CD4-positive, alpha-beta T cell treated with Interleukin-4 for 4 hours (primary cell): Measurements from ENCODE around the gene SPTBN5.

Experiments
- DNase-seq: peaks from one replicate; pipeline ENCODE4 v3.0.0-alpha.2; 2020

SPTBN5 gene

DNA sequence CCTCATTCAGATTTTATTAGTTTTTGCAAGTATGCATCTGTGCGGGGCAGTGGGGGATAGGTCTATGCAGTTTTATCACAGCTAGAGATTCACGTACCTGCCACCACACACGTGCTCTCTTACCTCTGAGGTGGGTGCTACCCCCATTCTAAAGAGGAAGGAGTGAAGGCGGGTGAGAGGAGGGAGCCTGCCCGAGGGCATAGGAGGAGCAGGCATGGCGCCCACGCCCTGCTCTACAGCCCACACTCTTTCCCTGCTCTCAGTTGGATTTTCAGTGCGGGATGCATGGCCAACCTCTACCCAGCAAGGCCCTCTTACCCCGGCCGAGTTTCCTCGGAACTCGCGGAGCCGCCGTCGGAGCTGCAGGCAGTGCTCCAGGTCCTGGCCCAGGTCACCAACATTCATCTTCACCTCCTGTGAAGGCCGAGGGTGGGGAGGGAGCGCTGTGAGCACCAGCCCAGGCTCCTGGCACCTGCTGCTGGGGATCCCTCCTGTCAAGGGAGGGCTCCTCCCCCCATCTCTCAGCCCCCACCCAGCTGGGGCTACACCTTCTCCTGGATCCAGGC, 28.3 kb downstream of the SPTBN5 start:
- DNase-seq: no peak

- DNase-seq: no peak
These were observed 31.2 kb downstream of the SPTBN5 start for GRCh38 chr15:41862515-41863116.

- no peak for DNase-seq
These were observed 32.0 kb downstream of the SPTBN5 start for GRCh38 chr15:41861736-41862356.

- no peak for DNase-seq
These were observed 33.6 kb downstream of the SPTBN5 start for GRCh38 chr15:41860049-41860828.

DNA sequence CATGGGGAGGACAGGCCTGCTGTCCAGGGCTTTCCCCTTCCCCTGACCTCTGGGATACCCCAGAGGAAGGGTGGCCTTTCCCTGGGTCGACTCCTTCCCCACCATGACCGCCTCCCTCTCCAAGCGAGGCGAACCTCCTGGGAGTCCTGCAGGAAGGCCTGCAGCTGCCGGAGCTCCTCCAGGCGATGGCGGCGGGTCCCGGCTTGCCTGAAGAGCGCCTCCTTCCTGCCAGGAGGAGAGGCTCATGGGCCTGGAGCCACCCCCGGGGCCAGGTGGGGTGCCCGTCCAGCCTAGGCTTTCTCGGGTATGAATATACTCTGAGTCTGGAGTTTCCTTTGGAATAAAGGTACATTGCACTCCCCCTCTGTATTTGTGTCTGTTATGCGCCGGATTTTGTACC, 35.1 kb downstream of the SPTBN5 start:
- no peak for DNase-seq

DNA sequence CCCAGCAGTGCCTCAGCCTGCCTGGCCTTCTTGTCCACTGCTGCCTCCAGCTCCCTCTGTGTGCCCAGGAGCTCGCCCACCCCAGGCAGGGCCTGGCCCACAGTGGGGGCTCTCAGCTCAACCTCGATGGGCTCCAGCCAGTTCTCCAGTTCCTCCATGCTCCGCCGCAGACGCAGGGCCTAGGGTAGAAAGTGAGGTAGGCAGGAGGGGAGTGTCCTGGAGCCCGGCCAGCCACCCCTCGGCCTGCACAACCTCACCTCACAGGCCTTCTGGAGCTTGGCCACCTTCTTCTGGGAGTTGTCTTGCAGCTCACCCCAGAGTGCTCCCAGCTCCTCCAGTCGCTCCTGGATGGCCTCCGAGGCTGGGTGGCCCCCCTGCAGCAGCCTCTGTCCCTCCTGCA, 36.5 kb downstream of the SPTBN5 start:
- no peak for DNase-seq

GRCh38 chr15:41856716-41857115, 37.1 kb downstream of the SPTBN5 start:
- DNase-seq: no peak

DNA sequence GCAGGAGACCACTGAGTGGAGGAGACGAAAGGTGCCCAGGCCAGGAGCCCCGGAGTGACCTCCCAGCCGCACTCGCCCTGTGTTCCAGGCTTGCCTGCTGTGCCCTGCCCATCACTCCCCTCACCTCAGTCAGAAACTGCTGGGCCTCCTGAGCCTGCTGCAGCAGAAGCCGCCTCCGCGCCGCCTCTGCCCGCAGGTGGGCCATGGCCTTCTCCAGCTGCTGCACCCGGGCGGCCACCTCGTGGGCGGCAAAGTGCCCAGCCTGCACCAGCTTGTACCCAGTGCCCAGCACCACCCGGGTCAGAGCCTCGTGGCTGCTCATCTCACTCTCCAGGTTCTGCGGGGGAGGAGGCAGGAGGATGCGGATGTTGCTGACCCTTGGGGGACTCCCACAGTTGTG, 37.6 kb downstream of the SPTBN5 start:
- DNase-seq: no peak

DNA sequence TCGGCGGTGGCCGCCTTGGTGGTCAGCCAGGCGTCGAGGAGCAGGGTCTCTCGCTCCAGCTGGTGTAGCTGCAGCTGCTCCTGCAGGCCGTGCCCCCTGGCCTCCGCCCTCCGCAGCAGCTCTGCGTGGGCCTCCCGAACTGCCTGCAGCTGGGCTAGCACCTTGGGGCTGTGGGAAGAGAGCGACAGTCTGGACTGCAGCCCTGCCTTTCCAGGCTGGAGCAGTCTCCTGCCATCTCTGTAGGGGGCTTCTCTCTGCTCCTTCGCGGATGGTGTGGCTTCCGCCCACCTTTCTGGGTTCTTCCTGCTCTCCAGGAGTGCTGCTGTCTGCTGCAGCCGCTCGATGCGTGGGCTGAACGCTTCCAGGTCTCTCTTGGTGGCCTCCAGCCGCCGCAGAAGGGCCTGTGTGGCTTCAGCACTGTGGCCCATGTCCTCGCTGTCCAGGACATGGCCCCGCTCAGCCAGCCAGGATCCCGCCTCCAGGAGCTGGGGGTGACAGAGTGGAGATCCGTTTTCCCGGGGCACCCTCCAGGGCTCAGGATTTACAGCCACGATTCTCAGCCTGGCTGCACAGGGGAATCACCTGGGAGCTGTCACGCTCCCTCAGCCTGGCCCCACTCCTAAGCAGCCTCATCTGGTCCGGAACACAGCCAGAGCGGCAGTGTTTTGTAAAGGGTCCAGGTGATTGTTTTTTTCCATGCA, 38.4 kb downstream of the SPTBN5 start:
- DNase-seq: no peak

DNA sequence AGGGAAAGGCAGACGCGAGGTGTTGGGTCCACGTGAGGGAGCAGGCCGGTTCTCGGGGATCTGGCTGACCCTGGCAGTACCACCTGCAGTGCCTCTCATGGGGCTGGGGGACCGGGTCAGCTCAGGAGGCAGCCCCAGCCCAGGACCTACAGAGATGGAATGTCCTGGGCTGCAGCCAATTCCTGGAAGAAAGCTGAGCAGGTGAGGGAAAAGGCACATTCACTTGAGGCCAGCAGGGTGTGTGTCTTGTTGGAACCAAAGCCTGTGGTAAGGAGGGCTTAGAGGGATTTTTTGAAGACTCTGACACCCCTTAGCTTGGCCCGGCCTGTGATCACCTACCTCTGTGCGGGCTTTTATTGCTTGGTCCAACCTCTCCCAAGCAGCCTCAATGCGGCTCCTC, 39.4 kb downstream of the SPTBN5 start:
- no peak for DNase-seq

DNA sequence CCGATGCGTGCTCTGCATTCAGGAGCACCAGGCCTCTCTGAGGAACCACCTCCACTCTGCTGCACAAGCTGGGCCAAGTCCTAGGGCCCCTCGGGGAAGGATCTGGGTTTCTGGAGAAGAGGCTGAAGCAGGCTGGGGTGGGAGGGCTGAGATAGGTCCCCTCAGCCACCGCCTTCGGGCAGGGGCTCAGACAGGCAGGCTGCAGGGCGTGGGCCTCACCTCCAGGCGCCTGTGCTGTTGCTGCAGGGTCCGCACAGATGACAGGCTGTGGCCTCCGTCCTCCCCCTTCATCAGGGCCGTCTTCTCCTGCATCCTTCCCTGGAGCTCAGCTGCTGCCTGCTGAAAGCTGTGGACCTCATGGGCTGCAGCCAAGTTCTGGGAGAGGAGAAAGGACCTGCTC, 40.0 kb downstream of the SPTBN5 start:
- DNase-seq: no peak

GRCh38 chr15:41852736-41853590, 40.9 kb downstream of the SPTBN5 start:
- DNase-seq: no peak

GRCh38 chr15:41851755-41852370, 42.0 kb downstream of the SPTBN5 start:
- no peak for DNase-seq

DNA sequence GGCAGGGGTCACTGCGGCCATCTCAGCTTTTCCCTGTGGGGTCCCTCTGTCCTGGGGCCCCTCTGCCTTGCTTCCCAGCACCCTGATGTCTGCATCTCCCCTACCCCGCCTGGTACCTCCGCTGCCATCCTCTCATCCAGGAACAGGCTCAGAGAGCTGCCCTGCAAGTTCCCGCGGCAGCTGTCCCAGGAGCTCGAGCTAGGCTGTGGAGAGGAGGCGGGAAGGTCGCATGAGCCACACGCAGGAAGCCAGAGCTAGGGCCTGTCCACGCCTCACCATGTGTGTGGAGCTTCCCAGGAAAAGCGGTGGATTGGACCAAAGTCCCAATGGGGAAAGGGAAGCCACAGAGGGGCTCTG, 42.7 kb downstream of the SPTBN5 start:
- no peak for DNase-seq

DNA sequence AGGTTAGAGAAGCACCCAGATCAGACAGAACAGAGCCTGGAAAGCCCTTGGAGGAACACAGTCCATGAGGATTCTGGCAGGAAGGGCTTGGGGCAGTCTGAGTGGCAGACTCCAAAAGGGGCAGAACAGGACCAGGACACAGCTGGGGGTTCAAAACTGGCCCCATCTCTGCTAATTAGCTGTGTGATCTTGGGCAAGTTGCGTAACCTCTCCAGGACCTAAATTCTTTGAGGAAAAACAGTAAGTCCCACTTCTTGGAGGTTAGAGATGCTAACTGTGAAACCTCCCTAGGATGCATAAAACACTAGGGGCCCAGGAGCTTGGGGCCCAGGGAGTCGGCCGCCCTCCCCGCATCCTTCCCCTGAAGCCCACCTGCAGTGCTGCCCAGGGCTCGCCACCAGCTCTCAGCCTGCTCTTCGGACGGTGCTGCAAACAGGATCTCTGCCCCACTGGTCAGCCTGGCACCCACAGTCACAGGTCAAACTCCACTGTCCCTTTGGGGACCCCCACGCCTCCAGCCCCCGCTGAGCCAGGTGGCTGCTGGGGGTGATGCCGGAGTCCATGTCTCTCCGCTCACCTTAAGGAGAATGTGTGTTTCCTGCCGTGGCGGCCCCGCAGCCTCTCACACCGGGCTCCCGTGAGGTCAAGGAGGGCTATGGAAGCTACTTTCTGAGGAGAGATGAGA, 43.2 kb downstream of the SPTBN5 start:
- no peak for DNase-seq

- no peak for DNase-seq
These were observed 44.0 kb downstream of the SPTBN5 start for GRCh38 chr15:41849861-41850260.

DNA sequence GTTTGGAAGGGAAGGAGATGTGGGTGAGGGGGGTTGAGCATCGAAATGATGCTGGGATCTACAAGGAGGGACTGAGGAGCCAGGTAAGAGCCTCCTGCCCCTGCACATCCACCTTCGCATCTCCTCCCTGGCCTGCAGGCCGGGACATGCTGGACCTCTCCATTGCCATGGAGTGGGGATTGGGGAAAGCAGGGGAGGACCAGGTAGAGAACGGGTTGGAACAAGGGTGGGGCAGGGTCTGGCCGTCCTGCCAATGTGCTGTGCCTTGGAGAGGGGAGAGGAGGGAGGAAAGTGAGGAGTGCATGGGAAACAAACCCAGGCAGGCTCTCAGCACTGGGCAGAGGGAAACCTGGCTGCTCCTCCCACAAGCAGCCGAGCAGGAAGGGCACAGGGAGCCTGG, 44.6 kb downstream of the SPTBN5 start:
- no peak for DNase-seq

DNA sequence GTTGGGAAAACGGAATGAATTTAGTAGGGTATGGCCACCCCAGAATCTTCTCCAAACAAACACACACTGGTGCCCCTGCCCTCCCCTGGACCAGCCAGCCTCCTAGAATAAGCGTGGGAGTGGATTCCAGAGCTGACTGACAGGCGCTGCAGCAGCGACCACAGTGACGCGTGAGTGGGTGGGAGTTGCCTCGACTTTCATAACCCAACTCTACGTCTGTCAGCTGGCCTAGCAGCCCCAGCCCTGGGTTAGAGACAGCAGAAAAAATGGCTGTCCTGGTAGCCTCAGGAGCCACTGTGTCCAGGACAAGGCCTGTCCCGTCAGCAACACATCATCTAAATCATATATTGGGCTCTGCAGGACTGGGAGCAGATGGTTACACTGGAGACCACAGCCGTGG, 45.2 kb downstream of the SPTBN5 start:
- DNase-seq: no peak

- DNase-seq: no peak
These were observed 45.9 kb downstream of the SPTBN5 start for GRCh38 chr15:41847981-41848380.

DNA sequence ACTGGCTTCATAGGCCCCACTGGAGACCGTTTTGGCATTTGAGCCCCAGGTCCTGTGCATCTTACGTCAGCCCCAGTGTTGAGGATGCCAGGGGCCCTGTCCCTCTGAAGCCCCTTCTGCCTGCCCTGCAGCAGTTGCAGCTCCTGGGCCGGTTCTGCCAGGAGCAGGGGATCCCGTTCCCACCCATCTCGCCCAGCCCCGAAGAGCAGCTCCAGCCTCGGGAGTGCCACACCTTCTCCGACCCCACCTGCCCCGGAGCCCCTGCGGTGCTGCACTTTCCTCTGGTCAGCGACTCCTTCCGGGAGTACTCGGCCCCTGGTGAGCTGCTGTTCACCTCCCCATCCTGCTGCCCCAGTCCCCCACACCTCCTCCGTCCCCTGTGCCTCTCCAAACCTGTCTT, 46.6 kb downstream of the SPTBN5 start:
- no peak for DNase-seq

- DNase-seq: no peak
These were observed 49.0 kb downstream of the SPTBN5 start for GRCh38 chr15:41844814-41845213.
